Raji (cell line): ENCODE results near the gene MT1B.

ENCODE experiments used
- POLR2A ChIP-seq: IDR thresholded peaks from 2 replicates; pipeline ENCODE4 v1.6.1; 2011; ENCODE audit warnings: low read depth, low read length, control low read depth; ENCODE audit not compliant: insufficient read depth

Gene MT1B

GRCh38 chr16:56670620-56670934, 18.9 kb downstream of the MT1B start:
- no peak for TF ChIP-seq POLR2A

GRCh38 chr16:56672761-56673536, 21.3 kb downstream of the MT1B start:
- no peak for TF ChIP-seq POLR2A

GRCh38 chr16:56673921-56674320, 22.2 kb downstream of the MT1B start:
- TF ChIP-seq POLR2A, result no peak

GRCh38 chr16:56675685-56676210, 24.1 kb downstream of the MT1B start:
- no peak for TF ChIP-seq POLR2A

GRCh38 chr16:56677474-56677873, 25.8 kb downstream of the MT1B start:
- no peak for TF ChIP-seq POLR2A

- TF ChIP-seq POLR2A, result no peak
Measured at GRCh38 chr16:56679078-56679730, 27.5 kb downstream of the MT1B start.

- TF ChIP-seq POLR2A, result no peak
Measured at GRCh38 chr16:56679818-56680217, 28.1 kb downstream of the MT1B start.

- peak; percentile 93 for TF ChIP-seq POLR2A
Measured at GRCh38 chr16:56681939-56682702, 30.4 kb downstream of the MT1B start, which contains the start of gene MT1X. Gene MT1X, plus strand, starts transcription at chr16:56682470. Its CDS starts 71 bp downstream, at chr16:56682541.

GRCh38 chr16:56682703-56683397, 31.2 kb downstream of the MT1B start:
- no peak for TF ChIP-seq POLR2A

- TF ChIP-seq POLR2A, result no peak
Measured at GRCh38 chr16:56683424-56684172, 31.9 kb downstream of the MT1B start.

- TF ChIP-seq POLR2A, result no peak
Measured at GRCh38 chr16:56684256-56684925, 32.7 kb downstream of the MT1B start.

GRCh38 chr16:56684926-56685590, 33.4 kb downstream of the MT1B start:
- no peak for TF ChIP-seq POLR2A

GRCh38 chr16:56686758-56687157, 35.1 kb downstream of the MT1B start:
- no peak for TF ChIP-seq POLR2A

- TF ChIP-seq POLR2A, result no peak
Measured at GRCh38 chr16:56688762-56689161, 37.1 kb downstream of the MT1B start.

- no peak for TF ChIP-seq POLR2A
Measured at GRCh38 chr16:56689171-56689570, 37.5 kb downstream of the MT1B start.
